Tongue (tissue), 2 donors: Measurements from ENCODE around the gene MMD2. TPM values are rescaled to one million over a fixed set of nuclear protein-coding genes. Genes with fewer than 3 reads are reported as not detected.
"Not testable (repeated sequence)": the region's sequence is repeated elsewhere in the genome, so short reads cannot be mapped to it uniquely, and the experiment has no call there.

Source experiments
- DNase-seq: peaks from one replicate; pipeline ENCODE4 v3.0.0-alpha.2; 2015
- total RNA-seq: library from RNA; depleted of rRNA; stranded (reverse); fragments of >200 nt; gene quantifications from one replicate; pipeline ENCODE4 v1.2.3, GENCODE V29; 2014

MMD2 gene
- total RNA-seq, 1 donor from 2014 or later: not detected

DNA sequence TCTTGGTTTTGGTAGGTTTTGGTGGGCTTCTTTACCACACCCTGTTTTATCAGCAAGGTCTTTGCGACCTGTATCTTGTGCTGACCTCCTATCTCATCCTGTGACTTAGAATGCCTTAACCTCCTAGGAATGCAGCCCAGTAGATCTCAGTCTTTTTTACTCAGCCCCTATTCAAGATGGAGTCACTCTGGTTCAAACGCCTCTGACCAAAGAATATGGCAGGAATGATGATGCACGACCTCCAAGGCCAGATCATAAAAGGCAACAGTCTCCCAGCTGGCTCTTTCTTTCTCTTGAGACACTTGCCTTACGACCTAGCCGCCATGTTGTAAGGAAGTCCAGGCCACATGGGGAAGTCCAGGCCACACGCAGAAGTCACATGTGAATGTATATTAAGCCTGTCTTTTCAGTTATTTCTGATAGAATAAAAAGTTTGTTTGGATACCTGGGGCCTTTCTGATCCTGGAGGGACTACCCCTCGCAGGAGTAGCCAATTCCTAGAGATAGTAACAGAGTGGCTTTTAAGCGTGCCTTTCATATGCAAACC lies 65.0 kb downstream of the MMD2 start:
- DNase-seq: no peak

DNA sequence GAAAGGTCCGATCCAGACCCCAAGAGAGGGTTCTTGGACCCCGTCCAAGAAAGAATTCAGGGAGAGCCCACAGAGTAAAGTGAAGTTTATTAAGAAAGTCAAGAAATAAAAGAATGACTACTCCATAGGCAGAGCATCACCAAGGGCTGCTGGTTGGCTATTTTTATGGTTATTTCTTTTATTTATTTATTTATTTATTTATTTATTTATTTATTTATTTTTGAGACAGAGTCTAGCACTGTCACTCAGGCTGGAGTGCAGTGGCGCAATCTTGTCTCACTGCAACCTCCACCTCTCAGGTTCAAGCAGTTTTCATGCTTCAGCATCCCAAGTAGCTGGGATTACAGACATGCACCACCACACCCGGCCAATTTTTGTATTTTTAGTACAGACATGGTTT lies 65.8 kb downstream of the MMD2 start:
- DNase-seq: not testable (repeated sequence)

DNA sequence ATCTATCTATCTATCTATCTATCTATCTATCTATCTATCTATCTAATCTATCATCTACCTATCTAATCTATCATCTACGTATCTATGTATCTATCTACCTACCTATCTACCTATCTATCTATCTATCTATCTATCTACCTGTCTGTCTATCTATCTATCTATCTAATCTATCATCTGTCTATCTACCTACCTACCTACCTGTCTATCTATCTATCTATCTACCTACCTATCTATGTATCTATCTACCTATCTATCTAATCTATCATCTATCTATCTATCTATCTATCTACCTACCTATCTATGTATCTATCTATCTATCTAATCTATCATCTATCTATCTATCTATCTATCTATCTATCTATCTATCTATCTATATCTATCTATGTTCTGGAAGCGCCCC lies 67.5 kb downstream of the MMD2 start:
- not testable (repeated sequence) for DNase-seq

DNA sequence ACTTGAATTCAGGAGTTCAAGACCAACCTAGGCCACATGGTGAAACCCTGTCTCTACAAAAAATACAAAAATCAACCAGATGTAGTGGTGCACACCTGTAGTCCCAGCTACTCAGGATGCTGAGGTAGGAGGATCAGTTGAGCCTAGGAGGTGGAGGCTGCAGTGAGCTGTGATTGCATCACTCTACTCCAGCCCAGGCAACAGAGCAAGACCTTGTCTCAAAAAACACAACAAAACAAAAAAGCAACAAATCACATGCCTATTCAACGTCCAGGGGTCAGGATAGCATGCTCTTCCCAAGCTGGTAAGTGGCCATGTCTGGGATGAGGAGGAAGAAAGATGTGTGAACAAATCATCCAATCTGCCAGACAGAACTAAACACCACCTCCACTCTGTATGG lies 69.3 kb downstream of the MMD2 start:
- DNase-seq: no peak

DNA sequence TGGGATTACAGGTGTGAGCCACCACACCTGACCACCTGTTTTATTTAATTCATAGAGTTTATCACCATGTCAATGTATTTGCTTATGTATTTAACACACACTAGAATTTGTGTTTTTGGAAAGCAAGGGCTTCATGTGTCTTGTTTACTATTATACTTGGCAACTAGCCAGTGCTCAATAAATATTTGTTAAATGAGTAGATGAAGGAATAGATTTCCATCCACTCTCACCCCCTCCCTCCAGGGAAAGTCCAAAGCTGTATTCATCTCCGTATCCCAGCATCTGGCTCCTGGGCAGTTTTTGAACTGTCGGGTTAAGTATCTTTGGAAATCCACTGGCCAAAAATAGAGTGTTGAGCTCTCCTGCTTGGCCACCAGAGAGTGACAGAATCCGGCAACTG lies 70.8 kb downstream of the MMD2 start:
- no peak for DNase-seq

DNA sequence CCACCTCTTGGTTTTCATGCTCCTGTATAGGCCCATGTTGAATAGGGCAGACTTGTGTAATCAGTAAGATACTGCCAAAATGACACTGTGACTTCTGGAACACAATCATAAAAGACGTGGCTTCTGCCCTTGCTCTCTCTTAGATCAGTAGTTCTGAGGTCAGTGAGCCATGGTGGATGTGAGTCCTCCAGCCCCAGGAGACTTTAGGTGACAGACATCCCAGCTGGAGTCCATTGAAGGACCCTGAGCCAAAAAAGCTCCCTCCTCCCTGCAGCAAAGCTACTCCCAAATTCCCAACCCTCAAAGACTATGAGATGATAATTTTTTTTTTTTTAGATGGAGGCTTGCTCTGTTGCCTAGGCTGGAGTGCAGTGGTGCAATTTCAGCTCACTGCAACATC lies 72.3 kb downstream of the MMD2 start:
- no peak for DNase-seq

DNA sequence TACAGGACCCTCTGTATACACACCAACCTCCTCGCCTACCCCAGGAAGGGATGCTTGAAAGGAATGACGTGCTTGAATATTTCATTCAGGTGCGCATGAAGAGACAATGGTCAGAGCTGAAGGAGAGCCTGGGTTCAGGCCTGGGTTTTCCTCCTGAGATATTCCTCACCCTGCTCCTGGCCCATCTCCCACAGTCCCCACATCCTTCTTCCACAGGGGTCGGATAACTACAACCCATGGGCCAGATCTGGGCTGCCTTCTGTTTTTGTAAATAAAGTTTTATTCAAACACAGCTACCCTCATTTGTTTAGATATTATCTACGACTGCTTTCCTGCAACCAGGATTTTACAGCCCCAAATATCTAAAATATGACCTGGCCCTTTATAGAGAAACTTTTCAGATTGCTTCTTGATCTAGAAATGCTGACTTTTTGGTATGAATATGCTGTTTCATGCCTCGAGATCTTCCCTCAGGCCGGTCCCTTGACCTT lies 73.6 kb downstream of the MMD2 start:
- no peak for DNase-seq

DNA sequence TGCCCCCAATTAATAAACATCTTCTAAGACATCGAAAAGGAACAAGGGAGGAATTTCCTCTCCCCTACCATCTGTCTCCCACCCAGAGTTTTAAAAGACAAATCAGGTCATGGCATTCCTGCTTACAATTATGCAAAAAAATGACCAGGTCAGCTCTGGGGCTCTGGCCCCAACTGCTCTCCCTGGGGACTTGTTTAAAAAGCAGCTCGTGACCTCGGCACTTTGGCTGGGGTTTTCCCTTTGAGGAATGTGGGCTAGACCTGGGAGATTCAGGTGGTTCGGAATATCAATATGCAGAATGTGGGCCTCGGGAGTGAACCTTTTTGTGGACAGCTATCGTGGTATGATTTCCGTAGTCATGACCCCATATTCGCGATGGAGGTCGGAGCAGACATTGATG lies 74.8 kb downstream of the MMD2 start:
- DNase-seq: no peak

DNA sequence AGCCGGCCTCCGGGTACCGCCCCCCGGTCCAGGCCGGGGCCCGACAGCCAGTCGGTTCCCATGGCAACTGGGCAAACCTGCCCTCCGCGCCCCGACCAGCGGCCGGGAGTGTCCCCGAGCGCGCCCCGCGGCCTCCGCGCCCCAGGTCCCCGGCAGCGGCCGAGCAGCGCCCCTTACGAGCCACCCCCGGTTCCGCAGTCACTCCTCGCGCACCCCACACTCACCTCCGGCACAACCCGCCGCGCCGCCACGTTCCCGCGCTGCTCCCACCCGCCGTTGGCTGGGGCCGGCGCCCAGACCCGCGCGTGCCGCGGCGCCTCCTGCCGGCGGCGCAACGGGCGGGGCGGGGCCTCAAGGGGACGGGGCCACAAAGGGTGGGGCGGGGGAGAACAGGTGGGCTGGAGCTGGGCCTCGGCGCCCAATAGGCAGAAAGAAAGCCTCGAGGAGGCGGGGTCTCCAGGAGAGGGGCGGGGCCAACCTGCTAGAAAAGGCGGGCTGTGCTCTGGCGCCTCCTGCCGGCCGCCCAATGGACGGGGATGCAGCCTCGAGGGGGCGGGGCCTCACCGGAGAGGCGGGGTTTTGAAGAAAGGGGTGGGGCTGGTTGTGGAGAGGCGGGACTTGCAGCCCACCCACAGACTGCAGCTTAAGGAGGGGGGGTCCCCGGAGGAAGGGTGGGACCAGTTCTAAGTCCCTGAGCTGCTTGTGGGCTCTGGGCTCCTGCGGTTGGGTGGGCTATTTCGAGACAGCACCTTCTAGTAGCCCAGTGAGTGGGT lies 75.4 kb downstream of the MMD2 start, which contains the start of gene RADIL:
Gene RADIL, minus strand, starts transcription at position 345 of the 773 bp plus-strand sequence. CDS start 5,577 bp downstream, outside the sequence.
- DNase-seq: peak; percentile 92

DNA sequence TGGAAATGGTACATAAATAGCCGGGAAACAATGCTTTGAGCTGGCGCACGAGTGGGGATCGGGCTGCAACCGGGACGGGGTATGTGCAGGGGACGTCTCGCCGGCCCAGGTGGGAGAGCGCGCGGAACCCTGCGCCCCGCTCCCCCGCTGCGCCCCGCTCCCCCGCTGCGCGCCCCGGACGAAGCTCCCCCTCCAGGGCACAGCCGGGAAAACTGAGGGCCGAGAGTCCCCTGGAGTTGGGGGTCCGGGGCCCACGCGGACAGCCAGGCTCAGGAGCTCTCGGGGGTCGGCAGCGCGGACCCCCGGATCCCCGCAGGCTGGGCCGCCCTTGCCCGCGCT lies 76.0 kb downstream of the MMD2 start:
- DNase-seq: no peak

DNA sequence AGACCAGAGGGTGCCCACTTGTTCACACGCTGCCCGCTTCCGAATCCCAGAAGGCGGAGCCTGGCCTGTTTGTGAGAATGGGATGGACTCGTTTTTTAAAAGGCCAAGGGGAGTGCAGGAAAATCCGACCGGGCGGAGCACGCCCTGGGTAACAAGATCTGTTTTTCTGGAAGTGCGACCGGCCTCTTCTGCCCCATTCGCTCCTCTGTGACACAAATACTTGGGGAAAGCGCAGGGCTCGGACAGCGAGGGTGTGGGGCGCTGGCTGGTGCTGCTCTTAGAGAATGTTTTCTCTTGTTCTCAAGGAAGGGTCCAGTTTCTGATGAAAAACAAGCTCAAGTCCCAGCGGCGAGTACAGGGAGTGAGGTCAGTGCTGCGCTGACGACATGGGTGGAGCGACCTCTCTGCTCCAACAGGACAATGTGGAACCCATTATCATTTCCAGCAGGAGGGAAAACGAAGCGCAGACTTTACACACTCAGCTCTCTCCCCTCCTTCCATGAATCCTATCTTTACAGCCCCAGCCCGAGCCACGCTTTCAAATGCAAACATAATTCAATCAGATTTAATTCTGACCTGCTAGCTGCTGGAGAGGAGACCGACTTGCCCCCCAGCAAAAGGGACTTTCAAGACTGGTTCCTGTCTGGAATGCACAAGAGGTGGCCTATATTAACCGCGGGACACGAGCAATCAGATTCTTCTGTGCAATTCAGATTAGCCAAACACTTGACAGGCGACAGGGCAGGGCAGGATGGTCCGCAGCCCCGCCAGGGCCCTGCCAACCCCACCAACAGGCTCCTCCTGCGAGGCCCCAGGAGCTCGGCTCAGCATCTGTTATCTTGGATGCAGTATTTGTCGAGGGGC lies 76.6 kb downstream of the MMD2 start:
- peak; percentile 71 for DNase-seq

DNA sequence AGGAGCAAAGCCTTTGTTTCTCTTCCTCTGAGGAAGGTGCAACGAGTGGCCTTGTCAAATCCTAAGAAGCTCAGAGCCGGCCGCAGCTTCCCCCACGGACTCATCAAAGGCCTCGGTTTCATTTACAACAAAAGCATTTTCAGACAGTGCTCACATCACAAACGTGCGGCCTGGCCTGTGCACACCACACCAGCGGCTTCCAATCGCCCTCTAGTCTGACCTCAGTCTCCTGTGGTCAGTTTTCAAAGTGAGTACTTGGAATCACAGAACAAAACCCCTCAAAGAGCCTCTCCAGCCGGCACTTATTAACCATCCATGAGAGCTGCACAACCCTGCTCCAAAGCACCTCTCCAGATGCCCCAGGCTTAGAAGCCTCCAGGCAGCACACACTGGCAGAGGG lies 78.8 kb downstream of the MMD2 start:
- DNase-seq: no peak

DNA sequence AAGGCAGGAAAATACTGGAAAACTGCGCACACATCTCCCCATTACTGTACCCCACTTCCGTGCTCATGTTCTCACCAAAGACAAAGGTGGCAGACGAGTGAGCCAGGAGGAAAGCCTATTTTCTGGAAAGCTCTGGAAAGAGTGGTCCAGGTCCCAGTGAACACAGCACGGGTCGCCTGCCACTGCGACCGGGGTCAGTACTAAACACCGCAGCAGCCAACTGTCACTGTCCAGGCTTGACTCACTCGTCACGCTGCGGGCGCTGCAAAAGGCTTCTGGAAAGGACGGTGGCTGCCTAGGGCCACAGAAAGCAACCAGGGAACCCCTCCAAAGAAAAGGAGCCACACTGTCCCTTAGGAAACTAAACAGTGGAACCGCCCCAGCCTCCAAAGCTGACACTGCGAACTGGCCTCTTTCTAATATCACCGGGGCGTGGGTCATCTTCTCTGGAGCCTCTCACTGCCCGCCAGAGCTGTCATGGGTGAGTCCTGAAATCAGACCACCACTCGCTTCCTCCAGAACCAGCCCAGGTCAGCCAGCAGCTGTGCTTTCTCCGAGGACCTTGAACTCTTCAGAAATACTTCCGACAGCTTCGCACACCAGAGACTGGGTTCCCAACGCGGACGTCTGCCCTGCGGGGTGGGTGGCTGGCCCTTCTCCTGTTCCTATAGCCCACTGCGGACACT lies 79.4 kb downstream of the MMD2 start:
- DNase-seq: no peak

DNA sequence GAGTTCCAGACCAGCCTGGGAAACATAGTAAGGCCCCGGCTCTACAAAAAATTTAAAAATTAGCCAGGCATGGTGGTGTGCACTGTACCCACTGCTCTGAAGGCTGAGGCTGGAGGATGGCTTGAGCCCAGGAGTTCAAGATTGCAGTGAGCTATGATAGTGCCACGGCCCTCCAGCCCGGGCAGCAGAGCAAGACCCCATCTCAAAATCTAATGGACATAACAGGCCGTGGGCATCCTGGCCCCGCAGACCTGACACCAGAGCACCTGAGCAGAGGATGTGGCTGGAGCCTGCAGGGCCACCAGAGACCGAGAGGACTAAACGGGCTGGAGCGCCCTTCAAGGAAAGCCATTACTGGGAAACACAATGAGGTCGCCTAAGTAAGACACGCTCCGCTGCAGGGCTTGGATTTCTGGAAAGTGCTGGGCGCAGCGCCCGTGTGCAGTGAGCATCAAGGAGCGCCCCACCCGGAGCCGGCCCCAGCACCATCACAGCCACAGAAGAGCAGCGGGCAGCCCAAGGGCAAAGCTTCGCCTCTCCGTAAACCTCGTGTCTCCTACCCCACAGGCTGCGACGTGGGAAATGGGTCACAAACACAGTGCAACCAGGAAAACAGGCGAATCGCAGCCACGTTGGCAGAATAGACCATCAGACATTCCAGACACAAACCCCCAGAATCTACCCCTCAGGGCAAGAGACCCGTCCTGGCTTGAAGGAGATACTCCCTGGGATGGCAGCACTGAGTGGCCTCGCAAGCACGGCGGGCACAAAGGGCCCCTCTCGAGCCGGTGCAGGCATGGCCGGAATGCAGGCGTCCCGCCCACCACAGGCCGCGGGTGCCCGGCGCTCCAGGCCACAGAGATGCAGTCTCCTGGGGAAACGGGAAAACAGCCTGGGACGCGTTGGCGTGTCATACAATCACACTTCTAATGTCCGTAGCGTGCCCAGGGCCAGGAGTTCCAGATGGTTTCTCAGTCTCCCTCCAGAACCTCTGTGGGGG lies 80.4 kb downstream of the MMD2 start:
- no peak for DNase-seq

DNA sequence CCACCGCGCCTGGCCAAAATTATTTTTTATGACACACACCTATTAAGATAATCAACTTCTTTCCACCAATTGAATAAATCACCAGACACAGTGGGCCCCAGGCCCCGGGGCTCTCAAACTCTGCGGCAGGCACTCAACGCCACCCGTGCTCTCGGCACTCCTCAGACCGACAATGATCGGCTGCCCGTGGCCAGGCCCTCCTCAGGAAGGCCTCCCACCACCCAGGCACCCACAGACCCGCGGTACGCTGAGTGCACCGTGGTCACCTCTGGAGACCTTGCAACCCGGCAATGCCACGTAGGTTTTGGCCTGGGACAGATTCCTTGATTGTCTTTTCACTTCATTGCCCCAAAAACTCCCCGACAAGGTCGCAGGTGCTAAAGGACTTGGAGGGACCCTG lies 82.4 kb downstream of the MMD2 start:
- no peak for DNase-seq

DNA sequence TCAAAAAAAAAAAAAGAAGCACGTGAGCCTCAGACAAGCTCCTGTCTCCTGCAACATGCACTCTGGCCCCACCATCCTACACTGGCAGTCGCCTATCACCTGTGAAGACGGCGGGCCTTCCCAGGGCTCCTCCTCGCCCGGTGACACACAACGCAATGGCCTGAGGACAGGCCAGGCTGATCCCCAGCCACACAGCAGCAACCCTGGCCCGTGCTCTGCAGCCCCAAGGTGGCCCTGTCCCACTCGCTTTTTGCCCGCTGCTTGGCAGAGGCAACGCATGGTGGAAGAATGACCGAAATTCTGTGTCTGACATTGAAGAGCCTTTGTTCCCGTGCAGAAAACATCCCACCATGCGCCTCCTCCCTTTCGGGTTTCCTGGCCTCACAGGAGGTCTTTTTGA lies 83.6 kb downstream of the MMD2 start:
- no peak for DNase-seq

DNA sequence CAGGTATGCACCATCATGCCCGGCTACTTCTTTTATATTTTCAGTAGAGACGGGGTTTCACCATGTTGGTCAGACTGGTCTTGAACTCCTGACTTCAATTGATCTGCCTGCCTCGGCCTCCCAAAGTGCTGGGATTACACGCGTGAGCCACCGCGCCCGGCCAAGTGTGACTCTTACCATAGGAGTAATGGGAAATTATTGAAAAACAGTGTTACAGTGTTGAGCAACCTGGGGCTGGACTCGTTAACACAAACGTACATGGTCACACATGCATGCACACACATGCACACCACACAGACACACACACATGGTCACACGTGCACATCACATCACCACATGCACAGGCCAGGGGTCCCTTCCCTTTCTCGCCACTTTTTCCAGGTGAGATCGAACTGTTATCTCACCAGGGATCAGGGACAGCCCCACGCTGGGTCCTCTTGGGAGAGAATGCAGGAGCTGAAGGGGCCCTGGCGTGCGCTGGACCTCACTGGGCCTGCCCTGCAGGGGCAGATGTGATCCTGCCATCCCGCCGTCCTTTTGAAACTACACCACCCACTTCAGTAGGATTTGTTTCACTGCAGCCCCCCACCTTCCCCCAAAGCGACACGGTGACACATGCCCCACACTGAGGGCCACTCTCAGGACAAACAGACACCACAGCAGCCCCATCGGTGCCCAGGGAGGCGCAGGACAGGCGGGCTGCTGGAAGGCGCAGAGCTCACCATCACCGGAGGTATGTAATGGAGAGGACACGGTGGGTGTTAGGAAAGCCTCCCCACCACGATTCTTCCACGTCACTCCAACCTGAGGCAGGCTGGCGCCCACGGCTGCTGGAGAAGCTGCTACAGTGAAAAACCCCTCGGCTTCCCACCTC lies 85.7 kb downstream of the MMD2 start:
- DNase-seq: no peak

DNA sequence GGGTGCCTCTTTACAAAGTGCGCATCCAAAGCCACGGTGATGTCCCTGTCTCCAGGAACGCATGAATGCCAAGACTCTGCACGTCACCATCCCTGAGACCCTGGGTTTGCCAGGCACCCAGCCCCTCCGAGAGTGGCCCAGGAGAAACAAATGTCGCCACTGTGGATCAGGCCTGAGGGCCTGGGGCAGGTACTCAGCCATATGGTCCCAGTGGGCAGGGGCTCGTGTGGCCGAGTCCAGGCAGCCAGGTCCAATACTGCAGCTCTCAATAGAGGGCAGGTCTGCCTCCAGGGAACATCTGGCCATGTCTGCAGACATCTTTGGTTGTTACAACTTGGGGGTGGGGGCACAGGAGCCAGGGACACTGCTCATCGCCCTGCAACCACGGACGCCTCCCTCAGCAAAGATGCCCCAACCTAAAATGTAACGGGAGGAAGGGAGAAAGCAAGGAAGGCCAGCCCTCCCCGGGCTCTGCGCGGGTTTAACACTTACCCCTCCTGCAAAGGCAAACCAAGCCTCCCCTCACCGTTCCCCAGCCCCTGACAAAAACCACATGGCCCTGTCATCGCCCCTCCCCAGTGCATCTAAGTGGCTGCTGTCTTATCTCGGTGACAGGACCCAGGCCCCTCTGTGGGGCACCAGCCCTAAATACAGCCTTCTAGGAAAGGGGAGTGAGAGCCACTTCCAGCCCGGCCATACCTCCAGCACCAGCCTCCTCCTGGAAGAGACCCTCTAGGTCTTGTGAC lies 86.9 kb downstream of the MMD2 start:
- no peak for DNase-seq

DNA sequence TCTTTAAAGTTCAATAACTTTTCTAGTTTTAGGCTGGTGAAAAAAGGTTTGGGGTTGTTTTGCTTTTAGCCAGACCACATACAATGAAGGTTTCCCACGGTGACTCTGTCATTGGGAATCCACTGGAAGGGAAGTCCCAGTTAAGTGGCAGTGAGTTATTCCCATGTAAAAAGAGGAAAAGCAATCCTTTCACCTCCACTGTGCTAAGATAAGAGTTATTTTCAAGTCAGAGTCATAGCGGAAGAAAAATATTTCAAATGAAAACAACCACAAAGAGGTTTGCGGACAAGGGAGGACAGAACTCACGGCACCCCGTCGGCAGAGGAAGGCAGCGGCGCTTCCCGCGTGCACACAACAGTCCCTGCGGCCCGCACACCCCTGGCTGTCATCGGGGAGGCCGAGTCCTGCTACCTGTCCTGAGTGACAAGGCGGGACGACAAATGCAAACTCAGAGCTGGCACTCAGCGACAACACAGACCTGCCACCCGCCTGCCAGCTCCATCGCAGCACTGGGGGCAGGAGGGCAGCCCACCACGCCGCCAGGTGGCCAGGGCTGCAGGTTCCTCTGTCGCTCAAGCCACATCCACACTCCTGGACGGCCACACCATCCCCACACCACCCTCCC lies 87.8 kb downstream of the MMD2 start:
- DNase-seq: no peak
